ENCODE data around the gene GUCA2B.

The GUCA2B gene

DNA sequence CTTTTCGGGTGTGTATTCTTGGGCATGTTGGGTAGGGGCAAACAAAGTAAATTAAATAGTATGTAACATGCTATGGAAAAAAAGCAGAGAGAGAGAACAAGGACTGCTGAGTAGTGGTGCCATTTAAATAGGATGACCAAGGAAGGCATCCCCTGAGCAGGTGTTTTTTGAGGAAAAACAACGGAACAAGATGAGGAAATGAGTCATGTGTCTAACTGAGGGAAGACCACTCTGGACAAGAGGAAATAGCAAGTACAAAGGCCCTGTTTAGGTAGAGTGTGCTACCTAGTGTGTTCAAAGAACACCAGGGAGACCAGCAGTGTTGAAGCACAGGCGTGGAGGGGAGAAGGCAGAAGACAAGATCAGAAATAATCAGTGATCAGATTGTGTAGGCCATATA lies 31.4 kb downstream of the GUCA2B start:
- no peak for DNase-seq (ENCODE audit: low read depth in 2 of 2)

GRCh38 chr1:42186152-42186551 lies 32.9 kb downstream of the GUCA2B start:
- DNase-seq (ENCODE audit: low read depth in 2 of 2) = no peak

GRCh38 chr1:42189931-42190853 lies 37.0 kb downstream of the GUCA2B start:
- DNase-seq (ENCODE audit: low read depth in 2 of 2) = no peak

- DNase-seq (ENCODE audit: low read depth in 2 of 2) = no peak
These were observed 38.1 kb downstream of the GUCA2B start for GRCh38 chr1:42191319-42191718.

- no peak for DNase-seq (ENCODE audit: low read depth in 2 of 2)
These were observed 38.9 kb downstream of the GUCA2B start for GRCh38 chr1:42192106-42192505.

GRCh38 chr1:42195841-42196240 lies 42.6 kb downstream of the GUCA2B start:
- DNase-seq (ENCODE audit: low read depth in 2 of 2) = no peak

GRCh38 chr1:42198251-42198650 lies 45.0 kb downstream of the GUCA2B start:
- no peak for DNase-seq (ENCODE audit: low read depth in 2 of 2)

- no peak for DNase-seq (ENCODE audit: low read depth in 2 of 2)
These were observed 48.8 kb downstream of the GUCA2B start for GRCh38 chr1:42201986-42202385.

All from stimulated activated CD4-positive, alpha-beta T cell treated with anti-CD3 and anti-CD28 coated beads, Interleukin-15, amount 100 ng/mL, for 48 hours (primary cell).